Measurements from ENCODE around the gene EMP1.

EMP1 gene

GRCh38 chr12:13175499-13175898, 21.0 kb upstream of the EMP1 start:
- no peaks in the 10 kb centered on the region for H3K4me1 ChIP-seq (ENCODE audit: control insufficient read depth in 1 of 2, insufficient read depth in 1 of 2, low read depth in 1 of 2, low read length in 1 of 2)
- no peaks in the 10 kb centered on the region for H3K36me3 ChIP-seq
- no peak overlapping the region for H3K27ac ChIP-seq
- no peaks in the 10 kb centered on the region for H3K9me3 ChIP-seq
- TF ChIP-seq, protein P1, sequence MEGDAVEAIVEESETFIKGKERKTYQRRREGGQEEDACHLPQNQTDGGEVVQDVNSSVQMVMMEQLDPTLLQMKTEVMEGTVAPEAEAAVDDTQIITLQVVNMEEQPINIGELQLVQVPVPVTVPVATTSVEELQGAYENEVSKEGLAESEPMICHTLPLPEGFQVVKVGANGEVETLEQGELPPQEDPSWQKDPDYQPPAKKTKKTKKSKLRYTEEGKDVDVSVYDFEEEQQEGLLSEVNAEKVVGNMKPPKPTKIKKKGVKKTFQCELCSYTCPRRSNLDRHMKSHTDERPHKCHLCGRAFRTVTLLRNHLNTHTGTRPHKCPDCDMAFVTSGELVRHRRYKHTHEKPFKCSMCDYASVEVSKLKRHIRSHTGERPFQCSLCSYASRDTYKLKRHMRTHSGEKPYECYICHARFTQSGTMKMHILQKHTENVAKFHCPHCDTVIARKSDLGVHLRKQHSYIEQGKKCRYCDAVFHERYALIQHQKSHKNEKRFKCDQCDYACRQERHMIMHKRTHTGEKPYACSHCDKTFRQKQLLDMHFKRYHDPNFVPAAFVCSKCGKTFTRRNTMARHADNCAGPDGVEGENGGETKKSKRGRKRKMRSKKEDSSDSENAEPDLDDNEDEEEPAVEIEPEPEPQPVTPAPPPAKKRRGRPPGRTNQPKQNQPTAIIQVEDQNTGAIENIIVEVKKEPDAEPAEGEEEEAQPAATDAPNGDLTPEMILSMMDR (IDR thresholded peaks at IDR 0.05) = no peak
- peaks cover 16% of the 10 kb centered on the region for H3K27me3 ChIP-seq
- no peak overlapping the region for H3K4me3 ChIP-seq (ENCODE audit: low read depth in 1 of 2, low read length in 1 of 2)

DNA sequence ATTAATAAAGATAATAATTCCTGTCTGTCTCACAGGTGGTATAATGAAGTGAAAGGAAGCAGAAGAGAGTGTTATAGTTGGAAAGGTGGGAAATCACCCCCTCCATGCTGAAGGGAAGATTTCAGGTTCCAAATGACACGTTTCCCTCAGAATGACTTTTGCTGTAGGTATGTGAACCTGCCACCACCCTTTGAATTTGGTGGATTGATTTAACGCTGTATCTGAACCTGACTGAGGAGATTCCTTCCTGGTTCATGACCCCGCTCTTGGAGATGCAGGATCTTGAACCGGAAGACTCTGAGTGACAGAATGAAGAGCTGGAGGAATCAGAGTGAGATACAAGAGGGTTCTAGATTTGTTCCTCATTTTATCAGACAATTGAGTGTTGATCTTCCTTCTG, 20.3 kb upstream of the EMP1 start:
- Histone ChIP-seq H3K36me3 (no peaks in the 10 kb centered on the region), H3K4me3 (ENCODE audit: low read depth in 1 of 2, low read length in 1 of 2) (no peak overlapping the region), H3K4me1 (ENCODE audit: control insufficient read depth in 1 of 2, insufficient read depth in 1 of 2, low read depth in 1 of 2, low read length in 1 of 2) (no peaks in the 10 kb centered on the region), H3K9me3 (no peaks in the 10 kb centered on the region), H3K27ac (no peak overlapping the region), H3K27me3 (peaks cover 21% of the 10 kb centered on the region)
- TF ChIP-seq, protein P1 (IDR thresholded peaks at IDR 0.05) = no peak

GRCh38 chr12:13177373-13177772, 19.2 kb upstream of the EMP1 start:
- H3K9me3 ChIP-seq = no peaks in the 10 kb centered on the region
- H3K36me3 ChIP-seq = no peaks in the 10 kb centered on the region
- TF ChIP-seq, protein P1 (IDR thresholded peaks at IDR 0.05) = no peak
- peaks cover 31% of the 10 kb centered on the region for H3K27me3 ChIP-seq
- H3K4me3 ChIP-seq (ENCODE audit: low read depth in 1 of 2, low read length in 1 of 2) = no peak overlapping the region
- H3K27ac ChIP-seq = no peak overlapping the region
- no peaks in the 10 kb centered on the region for H3K4me1 ChIP-seq (ENCODE audit: control insufficient read depth in 1 of 2, insufficient read depth in 1 of 2, low read depth in 1 of 2, low read length in 1 of 2)

DNA sequence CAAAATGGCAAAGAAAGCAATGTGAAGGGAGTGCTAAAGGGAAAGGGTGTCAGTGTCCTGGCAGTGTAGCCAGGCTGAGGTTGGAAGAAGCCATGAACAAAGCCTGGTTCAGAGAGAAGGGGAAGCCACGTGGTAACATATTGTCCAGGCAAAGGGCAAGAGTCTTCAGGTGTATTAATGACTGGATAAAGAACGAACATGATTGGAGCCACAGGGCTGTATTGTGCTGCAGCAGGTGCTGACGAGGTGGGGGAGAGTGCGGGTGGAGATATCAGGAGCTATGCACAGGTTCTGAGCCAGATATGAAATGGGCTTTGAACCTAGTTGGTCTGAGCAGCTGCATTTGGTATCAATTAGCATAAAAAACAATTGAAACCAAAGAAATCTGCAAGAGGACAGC, 18.6 kb upstream of the EMP1 start:
- Histone ChIP-seq H3K4me1 (ENCODE audit: control insufficient read depth in 1 of 2, insufficient read depth in 1 of 2, low read depth in 1 of 2, low read length in 1 of 2) (no peaks in the 10 kb centered on the region), H3K4me3 (ENCODE audit: low read depth in 1 of 2, low read length in 1 of 2) (no peak overlapping the region), H3K9me3 (no peaks in the 10 kb centered on the region), H3K36me3 (no peaks in the 10 kb centered on the region), H3K27me3 (peaks cover 31% of the 10 kb centered on the region), H3K27ac (no peak overlapping the region)
- TF ChIP-seq, protein P1 (IDR thresholded peaks at IDR 0.05) = no peak

GRCh38 chr12:13178568-13179210, 17.8 kb upstream of the EMP1 start:
- Histone ChIP-seq H3K4me3 (ENCODE audit: low read depth in 1 of 2, low read length in 1 of 2) (no peak overlapping the region), H3K27me3 (peaks cover 31% of the 10 kb centered on the region), H3K4me1 (ENCODE audit: control insufficient read depth in 1 of 2, insufficient read depth in 1 of 2, low read depth in 1 of 2, low read length in 1 of 2) (no peaks in the 10 kb centered on the region), H3K9me3 (no peaks in the 10 kb centered on the region), H3K27ac (no peak overlapping the region), H3K36me3 (no peaks in the 10 kb centered on the region)
- TF ChIP-seq, protein P1 (IDR thresholded peaks at IDR 0.05) = no peak

Data from neutrophil (primary cell).